ENCODE data around the gene ACKR3.

Gene ACKR3

GRCh38 chr2:236568068-236568921 lies 1.3 kb upstream of the ACKR3 start:
- peak overlapping the region; percentile 17 for H3K4me3 ChIP-seq (ENCODE audit: low read depth, low read length)

GRCh38 chr2:236568922-236569572 lies 578 bp upstream of the ACKR3 start:
- H3K4me3 ChIP-seq (ENCODE audit: low read depth, low read length), result no peak overlapping the region

- H3K4me3 ChIP-seq (ENCODE audit: low read depth, low read length), result peak overlapping the region; percentile 13
Observed at GRCh38 chr2:236570081-236570868, 650 bp downstream of the ACKR3 start.

GRCh38 chr2:236571145-236571544 lies 1.5 kb downstream of the ACKR3 start:
- peak overlapping the region; percentile 1 for H3K4me3 ChIP-seq (ENCODE audit: low read depth, low read length)

- no peak overlapping the region for H3K4me3 ChIP-seq (ENCODE audit: low read depth, low read length)
Observed at GRCh38 chr2:236572482-236572881, 2.9 kb downstream of the ACKR3 start.

- H3K4me3 ChIP-seq (ENCODE audit: low read depth, low read length), result no peak overlapping the region
Observed at GRCh38 chr2:236573066-236573929, 3.7 kb downstream of the ACKR3 start.

- no peak overlapping the region for H3K4me3 ChIP-seq (ENCODE audit: low read depth, low read length)
Observed at GRCh38 chr2:236574000-236574399, 4.4 kb downstream of the ACKR3 start.

GRCh38 chr2:236574424-236575145 lies 5.0 kb downstream of the ACKR3 start:
- no peak overlapping the region for H3K4me3 ChIP-seq (ENCODE audit: low read depth, low read length)

GRCh38 chr2:236575510-236575909 lies 5.9 kb downstream of the ACKR3 start:
- no peak overlapping the region for H3K4me3 ChIP-seq (ENCODE audit: low read depth, low read length)

GRCh38 chr2:236576087-236576486 lies 6.5 kb downstream of the ACKR3 start:
- no peak overlapping the region for H3K4me3 ChIP-seq (ENCODE audit: low read depth, low read length)

- no peak overlapping the region for H3K4me3 ChIP-seq (ENCODE audit: low read depth, low read length)
Observed at GRCh38 chr2:236576953-236577352, 7.3 kb downstream of the ACKR3 start.

GRCh38 chr2:236577481-236578410 lies 8.1 kb downstream of the ACKR3 start:
- H3K4me3 ChIP-seq (ENCODE audit: low read depth, low read length), result no peak overlapping the region

- no peak overlapping the region for H3K4me3 ChIP-seq (ENCODE audit: low read depth, low read length)
Observed at GRCh38 chr2:236578411-236578846, 8.8 kb downstream of the ACKR3 start.

- no peak overlapping the region for H3K4me3 ChIP-seq (ENCODE audit: low read depth, low read length)
Observed at GRCh38 chr2:236579048-236579745, 9.6 kb downstream of the ACKR3 start.

GRCh38 chr2:236579746-236580315 lies 10.2 kb downstream of the ACKR3 start:
- no peak overlapping the region for H3K4me3 ChIP-seq (ENCODE audit: low read depth, low read length)

GRCh38 chr2:236580746-236581355 lies 11.2 kb downstream of the ACKR3 start:
- no peak overlapping the region for H3K4me3 ChIP-seq (ENCODE audit: low read depth, low read length)

- no peak overlapping the region for H3K4me3 ChIP-seq (ENCODE audit: low read depth, low read length)
Observed at GRCh38 chr2:236581546-236581945, 11.9 kb downstream of the ACKR3 start.

Data from iPS-11a (cell line).